Measurements from ENCODE around the gene VGF. TPM values are rescaled to one million over a fixed set of nuclear protein-coding genes. Genes with fewer than 3 reads are reported as not detected.

Gene VGF
- total RNA-seq, 4 donors from 2014 or later = not detected

- Histone ChIP-seq H3K27me3 (peaks cover 9 to 22% (median 19%) of the 10 kb centered on the region in 3 donors), H3K9me3 (no peaks in the 10 kb centered on the region), H3K27ac (peak overlapping the region; percentile 33 to 82 (median 75)), H3K4me1 (peaks cover 13 to 18% of the 10 kb centered on the region in 2 donors), H3K36me3 (no peaks in the 10 kb centered on the region), H3K4me3 (peak overlapping the region; percentile 23 to 48 (median 38))
- in situ Hi-C loops (cut with MboI; ENCODE audit: low sequenced_read_pairs in 4 of 4) (no loop called here), intact Hi-C loops (cut with DNase I; ENCODE audit: low total_unique reads) (no loop called here)
- no peak for ATAC-seq
- DNase-seq = no peak
- TF ChIP-seq POLR2A (IDR thresholded peaks at IDR 0.05) (no peak), CTCF (IDR thresholded peaks at IDR 0.05 in 4 of 5, conservative IDR thresholded peaks at IDR 0.05 in 1 of 5) (no peak)
Observed at GRCh38 chr7:101127460-101128039, 37.8 kb downstream of the VGF start.

- Histone ChIP-seq H3K4me1 (peaks cover 16 to 19% of the 10 kb centered on the region in 2 donors), H3K4me3 (peak within 1 kb of the TSS; percentile 23 to 48 (median 38)), H3K27ac (peak within 1 kb of the TSS; percentile 68 to 82 (median 75)), H3K36me3 (no peaks in the 10 kb centered on the region), H3K27me3 (peaks cover 9 to 22% (median 19%) of the 10 kb centered on the region in 3 donors), H3K9me3 (no peaks in the 10 kb centered on the region)
- peak; percentile 82 to 90 for DNase-seq
- no peak for TF ChIP-seq CTCF (IDR thresholded peaks at IDR 0.05 in 4 of 5, conservative IDR thresholded peaks at IDR 0.05 in 1 of 5)
- TF ChIP-seq POLR2A (IDR thresholded peaks at IDR 0.05) = peak; percentile 63 to 84
- in situ Hi-C loops (cut with MboI; ENCODE audit: low sequenced_read_pairs in 4 of 4) (no loop called here), intact Hi-C loops (cut with DNase I; ENCODE audit: low total_unique reads) (no loop called here)
- peak; percentile 85 to 86 for ATAC-seq
Observed at GRCh38 chr7:101126651-101127459, 38.5 kb downstream of the VGF start, which contains the start of gene SERPINE1. SERPINE1 (plus strand) TSS chr7:101127104; CDS start chr7:101128394, 1,290 bp downstream.

- TF ChIP-seq CTCF (IDR thresholded peaks at IDR 0.05 in 4 of 5, conservative IDR thresholded peaks at IDR 0.05 in 1 of 5) (no peak), POLR2A (IDR thresholded peaks at IDR 0.05) (no peak)
- H3K36me3 ChIP-seq = no peaks in the 10 kb centered on the region
- H3K27me3 ChIP-seq = peaks cover 9 to 22% (median 19%) of the 10 kb centered on the region in 3 donors
- intact Hi-C loops (cut with DNase I; ENCODE audit: low total_unique reads) = no loop called here
- in situ Hi-C loops (cut with MboI; ENCODE audit: low sequenced_read_pairs in 4 of 4) = no loop called here
- peak overlapping the region; percentile 18 to 48 (median 34) for H3K4me3 ChIP-seq
- ATAC-seq (peak; percentile 7 to 8), DNase-seq (peak; percentile 16 to 56)
- H3K9me3 ChIP-seq = no peaks in the 10 kb centered on the region
- H3K27ac ChIP-seq = peak overlapping the region; percentile 68 to 82 (median 75)
- H3K4me1 ChIP-seq = peaks cover 21 to 22% of the 10 kb centered on the region in 2 donors
Observed at GRCh38 chr7:101125989-101126650, 39.2 kb downstream of the VGF start.

- Histone ChIP-seq H3K27me3 (peaks cover 9 to 23% (median 22%) of the 10 kb centered on the region in 3 donors), H3K4me1 (peaks cover 21 to 22% of the 10 kb centered on the region in 2 donors), H3K4me3 (no peak overlapping the region), H3K9me3 (no peaks in the 10 kb centered on the region), H3K36me3 (no peaks in the 10 kb centered on the region), H3K27ac (peak overlapping the region; percentile 18 to 77 (median 59))
- in situ Hi-C loops (cut with MboI; ENCODE audit: low sequenced_read_pairs in 4 of 4) (no loop called here), intact Hi-C loops (cut with DNase I; ENCODE audit: low total_unique reads) (no loop called here)
- ATAC-seq (no peak), DNase-seq (no peak)
- no peak for TF ChIP-seq CTCF (IDR thresholded peaks at IDR 0.05 in 4 of 5, conservative IDR thresholded peaks at IDR 0.05 in 1 of 5)
- no peak for TF ChIP-seq POLR2A (IDR thresholded peaks at IDR 0.05)
Observed at GRCh38 chr7:101124376-101125056, 40.9 kb downstream of the VGF start.

Measured in gastrocnemius medialis (tissue), 4 donors.